H1 (cell line): ENCODE data around the gene DOLK. TPM values are rescaled to one million over a fixed set of nuclear protein-coding genes. Genes with fewer than 3 reads are reported as not detected.

Source experiments
- CTCF ChIA-PET: fragments of 300-600 bp; sonication (Branson Sonifier 250); formaldehyde crosslinking; loops from one replicate; lab custom pipeline; 2021; ENCODE audit not compliant: partially characterized antibody; lab: Charles Lee
- POLR2A ChIA-PET: fragments of 300-600 bp; sonication (Branson Sonifier 250); formaldehyde crosslinking; loops from one replicate; lab custom pipeline; 2021; ENCODE audit warnings: inconsistent platforms; ENCODE audit not compliant: partially characterized antibody; lab: Charles Lee
- DNase-seq, 2 experiments: peaks; one replicate each; pipeline versions ENCODE4 v3.0.0 to v3.0.0-alpha.2; 2010 to 2022; ENCODE audit warnings: low spot score in 2 of 2, low read depth in 1 of 2, mixed read lengths in 1 of 2
- FAIRE-seq: peaks from 2 replicates; lab custom pipeline; 2011; peaks lifted over from hg19 to GRCh38; lab: Jason Lieb, UNC
- H2AFZ ChIP-seq: 2 replicates; pipeline ENCODE4 v1.8.1; 2012; ENCODE audit warnings: low read length, inconsistent platforms
- H2AK5ac ChIP-seq: 2 replicates; pipeline ENCODE4 v1.6.1; 2013; ENCODE audit warnings: low read depth, low read length
- H2BK120ac ChIP-seq: replicated peaks from 2 replicates; pipeline ENCODE3; 2013; ENCODE audit warnings: low read depth, low read length, inconsistent platforms
- H2BK12ac ChIP-seq: 2 replicates; pipeline ENCODE4 v1.6.1; 2013; ENCODE audit warnings: low read depth, low read length
- H2BK15ac ChIP-seq: 2 replicates; pipeline ENCODE4 v1.6.1; 2013; ENCODE audit warnings: low read length
- H2BK20ac ChIP-seq: 2 replicates; pipeline ENCODE4 v1.6.1; 2013; ENCODE audit warnings: low read length
- H2BK5ac ChIP-seq: 2 replicates; pipeline ENCODE4 v1.6.1; 2013; ENCODE audit warnings: low read depth, low read length
- H3K14ac ChIP-seq: 2 replicates; pipeline ENCODE4 v1.6.1; 2013; ENCODE audit warnings: inconsistent platforms; ENCODE audit not compliant: insufficient read length
- H3K18ac ChIP-seq: 2 replicates; pipeline ENCODE4 v1.6.1; 2013; ENCODE audit warnings: low read length; ENCODE audit errors: extremely low read depth
- H3K23ac ChIP-seq: 2 replicates; pipeline ENCODE4 v1.6.1; 2013; ENCODE audit warnings: inconsistent platforms; ENCODE audit not compliant: insufficient read length
- H3K23me2 ChIP-seq: 2 replicates; pipeline ENCODE4 v1.6.1; 2013; ENCODE audit warnings: low read depth, low read length
- H3K27ac ChIP-seq: 2 replicates; pipeline ENCODE4 v1.6.1; 2011; ENCODE audit warnings: low read depth, low read length, inconsistent platforms
- H3K27me3 ChIP-seq, 4 experiments: replicated peaks in 1 of 4; 1 replicate in 1 of 4; 2 replicates in 3 of 4; pipeline versions ENCODE4 v1.6.1 to v1.8.1; 2011 to 2013; ENCODE audit warnings: low read length in 3 of 4, mild to moderate bottlenecking in 3 of 4, inconsistent platforms in 2 of 4, mixed read lengths in 2 of 4, moderate library complexity in 1 of 4; ENCODE audit not compliant: control insufficient read depth in 3 of 4, insufficient read depth in 3 of 4; ENCODE audit errors: extremely low read depth in 1 of 4
- H3K36me3 ChIP-seq, 4 experiments: 2 replicates each; pipeline versions ENCODE4 v1.6.1 to v1.8.1; 2011 to 2013; ENCODE audit warnings: mild to moderate bottlenecking in 4 of 4, low read length in 3 of 4, moderate library complexity in 2 of 4, control low read depth in 1 of 4, inconsistent platforms in 1 of 4; ENCODE audit not compliant: insufficient read depth in 4 of 4, control insufficient read depth in 2 of 4
- H3K4ac ChIP-seq: replicated peaks from 2 replicates; pipeline ENCODE3; 2013; ENCODE audit warnings: low read length, low read depth, mixed read lengths, inconsistent platforms; ENCODE audit not compliant: insufficient read length
- H3K4me1 ChIP-seq, 4 experiments: replicated peaks in 1 of 4; 1 replicate in 1 of 4; 2 replicates in 3 of 4; pipeline versions ENCODE4 v1.6.1 to v1.8.1; 2011 to 2013; ENCODE audit warnings: low read length in 3 of 4, inconsistent platforms in 2 of 4, mixed read lengths in 1 of 4; ENCODE audit not compliant: insufficient read depth in 4 of 4, control insufficient read depth in 3 of 4
- H3K4me2 ChIP-seq, 2 experiments: 2 replicates each; pipeline versions ENCODE4 v1.6.1 to v1.8.1; 2011 to 2013; ENCODE audit warnings: low read depth in 2 of 2, low read length in 2 of 2, control low read depth in 1 of 2, inconsistent platforms in 1 of 2, mild to moderate bottlenecking in 1 of 2; ENCODE audit not compliant: insufficient read depth in 1 of 2
- H3K4me3 ChIP-seq, 4 experiments: fragments of 200-600, 300-600 bp in 1 of 4; sonication (generic), shearing (Covaris generic), sonication (Bioruptor Twin) in 1 of 4; 2 replicates each; pipeline versions ENCODE4 v1.5.1 to v1.8.1; 2011 to 2016; ENCODE audit warnings: low read length in 4 of 4, low read depth in 3 of 4, control low read depth in 2 of 4, inconsistent platforms in 2 of 4, mild to moderate bottlenecking in 2 of 4, mixed read lengths in 1 of 4, moderate library complexity in 1 of 4; ENCODE audit not compliant: insufficient read depth in 2 of 4; ENCODE audit errors: extremely low read depth in 1 of 4
- H3K56ac ChIP-seq: replicated peaks from 2 replicates; pipeline ENCODE3; 2013; ENCODE audit warnings: low read depth, mild to moderate bottlenecking, mixed read lengths, low read length, inconsistent platforms; ENCODE audit not compliant: insufficient read length
- H3K79me1 ChIP-seq: 2 replicates; pipeline ENCODE4 v1.6.1; 2013; ENCODE audit warnings: low read depth, low read length, control low read depth
- H3K79me2 ChIP-seq, 2 experiments: 2 replicates each; pipeline versions ENCODE4 v1.6.1 to v1.8.1; 2012 to 2013; ENCODE audit warnings: low read length in 2 of 2, mild to moderate bottlenecking in 2 of 2, inconsistent platforms in 1 of 2; ENCODE audit not compliant: insufficient read depth in 2 of 2, control insufficient read depth in 1 of 2
- H3K9ac ChIP-seq, 4 experiments: replicated peaks in 1 of 4; 1 replicate in 1 of 4; 2 replicates in 3 of 4; pipeline versions ENCODE4 v1.6.1 to v1.8.1; 2011 to 2013; ENCODE audit warnings: low read depth in 3 of 4, low read length in 3 of 4, control low read depth in 2 of 4, mild to moderate bottlenecking in 2 of 4, moderate library complexity in 2 of 4, inconsistent platforms in 1 of 4; ENCODE audit errors: extremely low read depth in 1 of 4
- H3K9me3 ChIP-seq, 2 experiments: 2 replicates each; pipeline versions ENCODE4 v1.6.1 to v1.8.1; 2012 to 2013; ENCODE audit warnings: mild to moderate bottlenecking in 2 of 2, moderate library complexity in 2 of 2, control low read depth in 1 of 2, inconsistent platforms in 1 of 2, low read depth in 1 of 2, low read length in 1 of 2, mixed read lengths in 1 of 2; ENCODE audit not compliant: insufficient read depth in 2 of 2
- H4K20me1 ChIP-seq, 2 experiments: replicated peaks in 1 of 2; 2 replicates each; pipeline versions ENCODE3 to v1.8.1; 2011 to 2013; ENCODE audit warnings: inconsistent platforms in 2 of 2, low read length in 2 of 2, mild to moderate bottlenecking in 1 of 2; ENCODE audit not compliant: insufficient read depth in 2 of 2, control insufficient read depth in 1 of 2
- H4K5ac ChIP-seq: 2 replicates; pipeline ENCODE4 v1.6.1; 2013; ENCODE audit warnings: low read length, low read depth, mixed read lengths, inconsistent platforms; ENCODE audit not compliant: insufficient read length
- H4K8ac ChIP-seq: 2 replicates; pipeline ENCODE4 v1.8.0; 2013; ENCODE audit warnings: mild to moderate bottlenecking, moderate library complexity, low read length, inconsistent platforms; ENCODE audit not compliant: insufficient read depth; ENCODE audit errors: extremely low read depth
- H4K91ac ChIP-seq: replicated peaks from 2 replicates; pipeline ENCODE3; 2013; ENCODE audit warnings: low read length, mixed read lengths, inconsistent platforms; ENCODE audit not compliant: insufficient read length
- ATF3 ChIP-seq: IDR thresholded peaks from 2 replicates; pipeline ENCODE4 v1.6.1; 2011; ENCODE audit warnings: low read depth, mild to moderate bottlenecking, low read length; ENCODE audit not compliant: insufficient read depth
- BCL11A ChIP-seq, 2 experiments: IDR thresholded peaks; one replicate each; pipeline ENCODE4 v1.6.1; 2011; ENCODE audit warnings: low read depth in 2 of 2, low read length in 2 of 2, mild to moderate bottlenecking in 2 of 2
- CEBPB ChIP-seq: IDR thresholded peaks from 2 replicates; pipeline ENCODE4 v1.6.1; 2012; ENCODE audit warnings: low read depth, low read length
- CHD2 ChIP-seq: IDR thresholded peaks from 2 replicates; pipeline ENCODE4 v1.6.1; 2012; ENCODE audit warnings: low read length, improper control_type of control experiment
- E2F6 ChIP-seq: IDR thresholded peaks from 2 replicates; pipeline ENCODE4 v1.6.1; 2012; ENCODE audit warnings: inconsistent platforms
- KDM5A ChIP-seq: fragments of 200-600 bp; IDR thresholded peaks from 2 replicates; pipeline ENCODE4 v1.7.1; 2012; ENCODE audit warnings: mild to moderate bottlenecking, low read length, inconsistent platforms, mixed read lengths
- PHF8 ChIP-seq: fragments of 200-600 bp; sonication (generic); conservative IDR thresholded peaks from 2 replicates; pipeline ENCODE4 v1.7.1; 2012; ENCODE audit warnings: low read depth, mild to moderate bottlenecking, inconsistent platforms, low read length, moderate library complexity
- POLR2A ChIP-seq, 2 experiments: IDR thresholded peaks; 1 replicate in 1 of 2; 2 replicates in 1 of 2; pipeline ENCODE4 v1.6.1; 2011; ENCODE audit warnings: low read depth in 2 of 2, low read length in 2 of 2, mild to moderate bottlenecking in 2 of 2; ENCODE audit errors: control extremely low read depth in 1 of 2
- SIN3A ChIP-seq, 2 experiments: IDR thresholded peaks in 1 of 2; conservative IDR thresholded peaks in 1 of 2; 2 replicates each; pipeline ENCODE4 v1.6.1; 2011 to 2012; ENCODE audit warnings: low read length in 2 of 2, improper control_type of control experiment in 1 of 2, low read depth in 1 of 2, mild to moderate bottlenecking in 1 of 2
- SP1 ChIP-seq: IDR thresholded peaks from 2 replicates; pipeline ENCODE4 v1.6.1; 2011; ENCODE audit warnings: low read depth, low read length
- TAF7 ChIP-seq: optimal IDR thresholded peaks from 2 replicates; pipeline ENCODE3; 2011; ENCODE audit warnings: low read depth, mild to moderate bottlenecking, inconsistent platforms, low read length, moderate library complexity, borderline replicate concordance
- WGBS, 2 experiments: shearing (Covaris generic) in 1 of 2; methylation state at CpG; one replicate each; pipeline versions ENCODE4 v1.1.6 to v1.1.7; 2013 to 2015; ENCODE audit warnings: low lambda C conversion rate in 2 of 2, mixed read lengths in 2 of 2, inconsistent platforms in 1 of 2, low coverage in 1 of 2, missing lambda C conversion rate in 1 of 2; ENCODE audit not compliant: insufficient replicate concordance in 2 of 2, insufficient coverage in 1 of 2, insufficient read length in 1 of 2; ENCODE audit errors: extremely low coverage in 1 of 2, missing lambda C conversion rate in 1 of 2; 5-methylcytosine and 5-hydroxymethylcytosine counted together
- polyA plus RNA-seq, 7 experiments: library from polyadenylated mRNA; depleted of rRNA in 3 of 7; stranded (reverse) in 5 of 7; unstranded in 2 of 7; fragments of >200 nt in 5 of 7; fragments of 200-250 nt in 2 of 7; gene quantifications; 1 replicate in 5 of 7; 2 replicates in 1 of 7; 4 replicates in 1 of 7; pipeline versions ENCODE4 v1.2.1 to v1.2.3, GENCODE V29; 2011 to 2013; ENCODE audit warnings: missing spikeins in 2 of 7, mixed read lengths in 2 of 7
- total RNA-seq: library from RNA; stranded (reverse); fragmentation: NEBNext Ultra II Directional; extraction: Animal tissue kit (Norgen Biotek cat#: 25700); gene quantifications from 2 replicates; pipeline ENCODE4 v1.2.1, GENCODE V29; 2021

The DOLK gene
- total and polyA plus RNA-seq, 2 of the 8 experiments (the other 6 are each of a cell fraction or from before 2014, with no cell fraction given): 17.2 to 44.3 TPM

GRCh38 chr9:128916745-128917144 lies 30.7 kb downstream of the DOLK start:
- no peak for TF ChIP-seq BCL11A (IDR thresholded peaks at IDR 0.05; ENCODE audit: low read depth in 2 of 2, low read length in 2 of 2)
- TF ChIP-seq CEBPB: no peak
- TF ChIP-seq E2F6: no peak
- no peak for TF ChIP-seq TAF7
- TF ChIP-seq POLR2A (IDR thresholded peaks at IDR 0.05; ENCODE audit: control extremely low read depth in 1 of 2, low read depth in 2 of 2, low read length in 2 of 2): no peak
- TF ChIP-seq SP1: no peak
- TF ChIP-seq CHD2: no peak
- no peak for TF ChIP-seq ATF3
- TF ChIP-seq KDM5A: no peak
- no peak for TF ChIP-seq SIN3A (conservative IDR thresholded peaks at IDR 0.05 in 1 of 2, IDR thresholded peaks at IDR 0.05 in 1 of 2; ENCODE audit: low read depth in 1 of 2, low read length in 2 of 2)
- TF ChIP-seq PHF8: no peak
- H3K9ac ChIP-seq: no peak overlapping the region
- WGBS, 2 experiments: 96% methylated on average over 11 of the region's 11 CpGs; no CpG with 5 or more reads in 1 of the 2 experiments

More at GRCh38 chr9:128916745-128917144, 30.7 kb downstream of the DOLK start:
- Histone ChIP-seq H2AK5ac (no peak overlapping the region), H3K27ac (no peak overlapping the region), H3K9me3 (no peaks in the 10 kb centered on the region), H4K5ac (no peak overlapping the region), H3K4me3 (no peak overlapping the region), H2BK120ac (no peak overlapping the region), H3K14ac (no peak overlapping the region), H4K8ac (no peak overlapping the region), H3K23ac (no peak overlapping the region), H2BK20ac (no peak overlapping the region), H3K79me1 (peaks cover 10% of the 10 kb centered on the region; the same call in 1 of the 2 replicates), H3K79me2 (peaks cover 0 to 30% of the 10 kb centered on the region in 2 experiments; a peak in 2 of 4 replicates), H2AFZ (no peak overlapping the region), H4K91ac (no peak overlapping the region), H2BK5ac (no peak overlapping the region), H3K4ac (no peak overlapping the region), H3K18ac (no peak overlapping the region), H3K36me3 (peaks cover 2 to 28% (median 21%) of the 10 kb centered on the region in 4 experiments), H3K23me2 (no peaks in the 10 kb centered on the region; the same call in 1 of the 2 replicates), H3K27me3 (no peaks in the 10 kb centered on the region), H2BK12ac (no peak overlapping the region), H2BK15ac (no peak overlapping the region), H3K56ac (no peak overlapping the region), H3K4me2 (no peak overlapping the region), H4K20me1 (peaks cover 11% of the 10 kb centered on the region in 2 experiments), H3K4me1 (peaks cover 0 to 23% (median 12%) of the 10 kb centered on the region in 4 experiments; a peak in 6 of 7 replicates)
- FAIRE-seq (no peak), DNase-seq (no peak)
- ChIA-PET POLR2A (interaction anchor here (0.9 to 1.4 kb wide), 2 partner anchors 25 to 28 kb away, joined by 3 to 6 read pairs; no protein-coding TSS in a partner anchor), CTCF (interaction anchor here (2.0 to 3.9 kb wide), 3 partner anchors 12 to 57 kb away, joined by 4 to 26 read pairs (median 6); no protein-coding TSS in a partner anchor)
